ENCODE data around the gene SH2D1A.
"Not testable (repeated sequence)": the region's sequence is repeated elsewhere in the genome, so short reads cannot be mapped to it uniquely, and the experiment has no call there.

Gene SH2D1A

GRCh38 chrX:124346117-124346876 lies at the start of gene SH2D1A:
TSS of gene SH2D1A (plus strand) at chrX:124346563. CDS start at chrX:124346643, 80 bp downstream.
- no peak for DNase-seq

GRCh38 chrX:124299323-124299722 lies 47.0 kb upstream of the SH2D1A start:
- not testable (repeated sequence) for DNase-seq

GRCh38 chrX:124300405-124300804 lies 46.0 kb upstream of the SH2D1A start:
- no peak for DNase-seq

GRCh38 chrX:124307253-124307907 lies 39.0 kb upstream of the SH2D1A start:
- no peak for DNase-seq

- DNase-seq: no peak
These were observed 20.6 kb upstream of the SH2D1A start for GRCh38 chrX:124325732-124326131.

- no peak for DNase-seq
These were observed 17.6 kb upstream of the SH2D1A start for GRCh38 chrX:124328765-124329164.

- no peak for DNase-seq
These were observed 13.6 kb upstream of the SH2D1A start, which contains the start of gene TEX13D for GRCh38 chrX:124332481-124333424. TSS of gene TEX13D (plus strand) at chrX:124332660. CDS start at chrX:124332918, 258 bp downstream.

GRCh38 chrX:124333862-124334261 lies 12.5 kb upstream of the SH2D1A start:
- no peak for DNase-seq

- not testable (repeated sequence) for DNase-seq
These were observed 11.8 kb upstream of the SH2D1A start for GRCh38 chrX:124334555-124334954.

GRCh38 chrX:124335598-124335997 lies 10.8 kb upstream of the SH2D1A start:
- no peak for DNase-seq

- no peak for DNase-seq
These were observed 8.4 kb upstream of the SH2D1A start for GRCh38 chrX:124337916-124338315.

GRCh38 chrX:124338733-124339514 lies 7.4 kb upstream of the SH2D1A start:
- no peak for DNase-seq

GRCh38 chrX:124341396-124342132 lies 4.8 kb upstream of the SH2D1A start:
- DNase-seq: no peak

GRCh38 chrX:124342174-124342867 lies 4.0 kb upstream of the SH2D1A start:
- DNase-seq: no peak

- DNase-seq: no peak
These were observed 3.3 kb upstream of the SH2D1A start for GRCh38 chrX:124343016-124343415.

GRCh38 chrX:124344246-124344645 lies 2.1 kb upstream of the SH2D1A start:
- no peak for DNase-seq

GRCh38 chrX:124346877-124347241 lies 496 bp downstream of the SH2D1A start:
- no peak for DNase-seq

GRCh38 chrX:124347242-124347641 lies 879 bp downstream of the SH2D1A start:
- DNase-seq: peak; percentile 41

- no peak for DNase-seq
These were observed 1.8 kb downstream of the SH2D1A start for GRCh38 chrX:124348182-124348581.

- DNase-seq: no peak
These were observed 2.6 kb downstream of the SH2D1A start for GRCh38 chrX:124348885-124349453.

- no peak for DNase-seq
These were observed 8.3 kb downstream of the SH2D1A start for GRCh38 chrX:124354648-124355047.
